NCI-H774 (cell line): ENCODE results near the gene OR2L8.

Source experiments
- DNase-seq: peaks from one replicate; lab custom pipeline; 2025; lab: John Stamatoyannopoulos, UW

Gene OR2L8

GRCh38 chr1:247992986-247993385, 44.3 kb downstream of the OR2L8 start:
- DNase-seq, result no peak

- DNase-seq, result no peak
These were observed 50.2 kb downstream of the OR2L8 start for GRCh38 chr1:247998811-247999210.
